ENCODE data around the gene LRMDA. TPM values are rescaled to one million over a fixed set of nuclear protein-coding genes. Genes with fewer than 3 reads are reported as not detected.

Gene LRMDA
- polyA plus RNA-seq, 2 of the 4 experiments (the other 2 are of a cell fraction): 4.6 to 5.2 TPM

- POLR2A ChIA-PET: no interaction called here
- H3K4me1 ChIP-seq: no peaks in the 10 kb centered on the region
- H3K4me3 ChIP-seq: no peak overlapping the region
- no peak overlapping the region for H3K4me2 ChIP-seq
- ATAC-seq (no peak), DNase-seq (ENCODE audit: low read depth in 1 of 2, low spot score in 1 of 2) (no peak), FAIRE-seq (no peak)
- no peaks in the 10 kb centered on the region for H3K9me3 ChIP-seq
- 50% methylated on average over 4 of the region's 4 CpGs for WGBS (ENCODE audit: missing lambda C conversion rate)
- no peak overlapping the region for H3K27ac ChIP-seq
- TF ChIP-seq USF2 (IDR thresholded peaks at IDR 0.05) (no peak), HOXB13 (CRISPR knock-in tag; IDR thresholded peaks at IDR 0.05; ENCODE audit: low read depth) (no peak), NR3C1 (IDR thresholded peaks at IDR 0.05) (no peak), RAD21 (conservative IDR thresholded peaks at IDR 0.05 in 1 of 2, IDR thresholded peaks at IDR 0.05 in 1 of 2) (no peak), CBX2 (IDR thresholded peaks at IDR 0.05; ENCODE audit: borderline replicate concordance, low read depth) (no peak), JUNB (IDR thresholded peaks at IDR 0.05) (no peak), HES2 (IDR thresholded peaks at IDR 0.05) (no peak), MAFK (IDR thresholded peaks at IDR 0.05; ENCODE audit: partially characterized antibody) (no peak), BCL3 (IDR thresholded peaks at IDR 0.05) (no peak), ESRRA (IDR thresholded peaks at IDR 0.05; ENCODE audit: borderline replicate concordance, low read length) (no peak), ZNF302 (CRISPR knock-in tag; IDR thresholded peaks at IDR 0.05) (no peak)
- CTCF ChIA-PET: interaction anchor here (0.6 to 2.8 kb wide), 4 partner anchors 9 to 72 kb away, joined by 3 to 7 read pairs (median 4); no protein-coding TSS in a partner anchor
These were observed 545.7 kb downstream of the LRMDA start for GRCh38 chr10:75977139-75977538.

GRCh38 chr10:75978213-75978612 is 546.8 kb downstream of the LRMDA start:
- Histone ChIP-seq H3K4me2 (no peak overlapping the region), H3K27ac (no peak overlapping the region), H3K4me3 (no peak overlapping the region), H3K4me1 (no peaks in the 10 kb centered on the region), H3K9me3 (no peaks in the 10 kb centered on the region)
- DNase-seq (ENCODE audit: low read depth in 1 of 2, low spot score in 1 of 2) (peak in 1 of 2 experiments; percentile 10), ATAC-seq (no peak), FAIRE-seq (no peak)
- ChIA-PET POLR2A (no interaction called here), CTCF (interaction anchor here (1.5 to 2.8 kb wide), 2 partner anchors 8 to 68 kb away, joined by 3 to 7 read pairs; no protein-coding TSS in a partner anchor)
- TF ChIP-seq EHF (CRISPR knock-in tag; IDR thresholded peaks at IDR 0.05): no peak
- no peak for TF ChIP-seq ZSCAN20 (CRISPR knock-in tag; IDR thresholded peaks at IDR 0.05)
- TF ChIP-seq CTCF (IDR thresholded peaks at IDR 0.05): no peak
- no peak for TF ChIP-seq MAZ (IDR thresholded peaks at IDR 0.05; ENCODE audit: borderline replicate concordance, low read depth, low read length)
- no peak for TF ChIP-seq CHD4 (IDR thresholded peaks at IDR 0.05; ENCODE audit: borderline replicate concordance)
- TF ChIP-seq MAFK (IDR thresholded peaks at IDR 0.05; ENCODE audit: partially characterized antibody): no peak
- TF ChIP-seq CBX8 (IDR thresholded peaks at IDR 0.05): no peak
- no peak for TF ChIP-seq RCOR1 (IDR thresholded peaks at IDR 0.05; ENCODE audit: low read depth, low read length)
- TF ChIP-seq JUNB (IDR thresholded peaks at IDR 0.05): no peak
- TF ChIP-seq GATA3 (IDR thresholded peaks at IDR 0.05; ENCODE audit: borderline replicate concordance): no peak
- no peak for TF ChIP-seq FOSL2 (IDR thresholded peaks at IDR 0.05)
- TF ChIP-seq FOSL2 (CRISPR knock-in tag; IDR thresholded peaks at IDR 0.05): no peak
- no peak for TF ChIP-seq RFX5 (IDR thresholded peaks at IDR 0.05)
- 65% methylated on average over 4 of the region's 4 CpGs for WGBS (ENCODE audit: missing lambda C conversion rate)

Measured in A549 (cell line).